ENCODE results near the gene SOX4.

DNA sequence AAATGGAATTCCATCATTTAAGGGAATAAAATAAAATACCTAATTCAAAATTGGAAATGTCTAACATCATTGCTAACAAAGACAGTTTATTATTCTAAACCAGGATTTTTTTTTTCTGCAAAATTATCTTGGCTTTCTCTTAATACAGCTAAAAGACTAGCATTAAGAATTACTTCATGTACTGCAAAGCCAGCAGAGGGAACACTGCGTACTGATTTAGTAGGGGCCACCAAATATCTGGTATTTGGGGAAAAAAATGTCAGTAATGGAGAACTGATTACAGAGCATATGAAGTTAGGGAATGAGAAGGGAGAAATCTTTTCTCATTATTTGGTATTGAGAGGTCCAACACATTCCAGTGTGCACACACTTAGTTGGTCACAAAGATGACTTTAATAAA is 3.2 kb upstream of the SOX4 start:
- TF ChIP-seq, protein P1, sequence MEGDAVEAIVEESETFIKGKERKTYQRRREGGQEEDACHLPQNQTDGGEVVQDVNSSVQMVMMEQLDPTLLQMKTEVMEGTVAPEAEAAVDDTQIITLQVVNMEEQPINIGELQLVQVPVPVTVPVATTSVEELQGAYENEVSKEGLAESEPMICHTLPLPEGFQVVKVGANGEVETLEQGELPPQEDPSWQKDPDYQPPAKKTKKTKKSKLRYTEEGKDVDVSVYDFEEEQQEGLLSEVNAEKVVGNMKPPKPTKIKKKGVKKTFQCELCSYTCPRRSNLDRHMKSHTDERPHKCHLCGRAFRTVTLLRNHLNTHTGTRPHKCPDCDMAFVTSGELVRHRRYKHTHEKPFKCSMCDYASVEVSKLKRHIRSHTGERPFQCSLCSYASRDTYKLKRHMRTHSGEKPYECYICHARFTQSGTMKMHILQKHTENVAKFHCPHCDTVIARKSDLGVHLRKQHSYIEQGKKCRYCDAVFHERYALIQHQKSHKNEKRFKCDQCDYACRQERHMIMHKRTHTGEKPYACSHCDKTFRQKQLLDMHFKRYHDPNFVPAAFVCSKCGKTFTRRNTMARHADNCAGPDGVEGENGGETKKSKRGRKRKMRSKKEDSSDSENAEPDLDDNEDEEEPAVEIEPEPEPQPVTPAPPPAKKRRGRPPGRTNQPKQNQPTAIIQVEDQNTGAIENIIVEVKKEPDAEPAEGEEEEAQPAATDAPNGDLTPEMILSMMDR (tag by site-specific recombination; IDR thresholded peaks at IDR 0.05) = peak; percentile 37; the same call in 1 of the 2 replicates
- no peak for TF ChIP-seq TCF7L2 (IDR thresholded peaks at IDR 0.05; ENCODE audit: borderline replicate concordance, low read depth, low read length)
- no peak for TF ChIP-seq ZNF133 (tag by site-specific recombination; IDR thresholded peaks at IDR 0.05)
- TF ChIP-seq ZNF791 (tag by site-specific recombination; IDR thresholded peaks at IDR 0.05) = no peak
- no peak for TF ChIP-seq ZNF10 (tag by site-specific recombination; IDR thresholded peaks at IDR 0.05)
- TF ChIP-seq ATF2 (tag by site-specific recombination; IDR thresholded peaks at IDR 0.05; ENCODE audit: low read depth) = no peak
- no peak for TF ChIP-seq ZFP3 (tag by site-specific recombination; IDR thresholded peaks at IDR 0.05; ENCODE audit: low read depth)
- no peak for TF ChIP-seq PRDM1 (tag by site-specific recombination; IDR thresholded peaks at IDR 0.05)
- no peak for TF ChIP-seq ZNF639 (tag by site-specific recombination; IDR thresholded peaks at IDR 0.05)
- no peak for TF ChIP-seq ZNF423 (tag by site-specific recombination; IDR thresholded peaks at IDR 0.05)
- TF ChIP-seq ZNF629 (tag by site-specific recombination; IDR thresholded peaks at IDR 0.05) = no peak
- TF ChIP-seq, protein P2, sequence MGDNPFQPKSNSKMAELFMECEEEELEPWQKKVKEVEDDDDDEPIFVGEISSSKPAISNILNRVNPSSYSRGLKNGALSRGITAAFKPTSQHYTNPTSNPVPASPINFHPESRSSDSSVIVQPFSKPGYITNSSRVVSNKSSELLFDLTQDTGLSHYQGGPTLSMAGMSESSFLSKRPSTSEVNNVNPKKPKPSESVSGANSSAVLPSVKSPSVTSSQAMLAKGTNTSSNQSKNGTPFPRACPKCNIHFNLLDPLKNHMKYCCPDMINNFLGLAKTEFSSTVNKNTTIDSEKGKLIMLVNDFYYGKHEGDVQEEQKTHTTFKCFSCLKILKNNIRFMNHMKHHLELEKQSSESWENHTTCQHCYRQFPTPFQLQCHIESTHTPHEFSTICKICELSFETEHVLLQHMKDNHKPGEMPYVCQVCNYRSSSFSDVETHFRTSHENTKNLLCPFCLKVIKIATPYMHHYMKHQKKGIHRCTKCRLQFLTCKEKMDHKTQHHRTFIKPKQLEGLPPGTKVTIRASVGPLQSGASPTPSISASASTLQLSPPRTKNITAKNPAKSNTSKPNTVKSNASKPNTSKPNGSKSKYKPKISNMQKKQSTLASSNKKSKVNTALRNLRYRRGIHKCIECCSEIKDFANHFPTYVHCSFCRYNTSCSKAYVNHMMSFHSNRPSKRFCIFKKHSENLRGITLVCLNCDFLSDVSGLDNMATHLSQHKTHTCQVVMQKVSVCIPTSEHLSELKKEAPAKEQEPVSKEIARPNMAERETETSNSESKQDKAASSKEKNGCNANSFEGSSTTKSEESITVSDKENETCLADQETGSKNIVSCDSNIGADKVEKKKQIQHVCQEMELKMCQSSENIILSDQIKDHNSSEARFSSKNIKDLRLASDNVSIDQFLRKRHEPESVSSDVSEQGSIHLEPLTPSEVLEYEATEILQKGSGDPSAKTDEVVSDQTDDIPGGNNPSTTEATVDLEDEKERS (tag by site-specific recombination; IDR thresholded peaks at IDR 0.05) = no peak
- TF ChIP-seq, protein P3, sequence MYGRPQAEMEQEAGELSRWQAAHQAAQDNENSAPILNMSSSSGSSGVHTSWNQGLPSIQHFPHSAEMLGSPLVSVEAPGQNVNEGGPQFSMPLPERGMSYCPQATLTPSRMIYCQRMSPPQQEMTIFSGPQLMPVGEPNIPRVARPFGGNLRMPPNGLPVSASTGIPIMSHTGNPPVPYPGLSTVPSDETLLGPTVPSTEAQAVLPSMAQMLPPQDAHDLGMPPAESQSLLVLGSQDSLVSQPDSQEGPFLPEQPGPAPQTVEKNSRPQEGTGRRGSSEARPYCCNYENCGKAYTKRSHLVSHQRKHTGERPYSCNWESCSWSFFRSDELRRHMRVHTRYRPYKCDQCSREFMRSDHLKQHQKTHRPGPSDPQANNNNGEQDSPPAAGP (tag by site-specific recombination; IDR thresholded peaks at IDR 0.05) = no peak
- no peak for TF ChIP-seq ZNF132 (tag by site-specific recombination; IDR thresholded peaks at IDR 0.05; ENCODE audit: borderline replicate concordance)
